Right lobe of liver (tissue), 6 donors: ENCODE data around the gene BPIFB1. TPM values are rescaled to one million over a fixed set of nuclear protein-coding genes. Genes with fewer than 3 reads are reported as not detected.

Experiments used
- ATAC-seq, 4 donors: fragments of 200-7000 bp; cut with Tn5 transposase; one replicate each; pipeline ENCODE4 v1.9.1; 2020; ENCODE audit warnings: mild to moderate bottlenecking in 4 of 4, moderate library complexity in 4 of 4
- DNase-seq, 3 donors: peaks; one replicate each; pipeline ENCODE4 v3.0.0-alpha.2; 2020
- H3K27ac ChIP-seq, 3 donors: fragments of 200-600 bp; one replicate each; pipeline ENCODE4 v1.8.0; 2022
- H3K27me3 ChIP-seq, 2 donors: fragments of 200-600 bp; one replicate each; pipeline ENCODE4 v1.8.0; 2022
- H3K36me3 ChIP-seq, 4 donors: fragments of 200-600 bp; sonication (generic) in 1 of 4; one replicate each; pipeline versions ENCODE4 v1.5.1 to v1.8.0; 2017 to 2022; ENCODE audit warnings: control low read depth in 1 of 4
- H3K4me1 ChIP-seq, 4 donors: fragments of 200-600 bp; sonication (generic) in 1 of 4; one replicate each; pipeline versions ENCODE4 v1.5.1 to v1.8.0; 2017 to 2022; ENCODE audit warnings: control low read depth in 1 of 4
- H3K4me3 ChIP-seq, 3 donors: fragments of 200-600 bp; one replicate each; pipeline ENCODE4 v1.8.0; 2022
- H3K9me3 ChIP-seq, 4 donors: fragments of 200-600 bp; sonication (generic) in 1 of 4; one replicate each; pipeline versions ENCODE4 v1.5.1 to v1.8.0; 2017 to 2022; ENCODE audit warnings: control low read depth in 1 of 4
- POLR2A ChIP-seq: fragments of 450-650 bp; IDR thresholded peaks from one replicate; pipeline ENCODE4 v1.6.1; 2017; ENCODE audit warnings: antibody characterized with exemption, mild to moderate bottlenecking
- WGBS: methylation state at CpG from one replicate; pipeline ENCODE4 v1.1.6; 2018; ENCODE audit warnings: low coverage, low lambda C conversion rate; ENCODE audit not compliant: insufficient coverage; ENCODE audit errors: missing lambda C conversion rate; 5-methylcytosine and 5-hydroxymethylcytosine counted together
- intact Hi-C, 2 donors: fragments of 100-400 bp; cut with DNase I; formaldehyde crosslinking; loops; one replicate each; pipeline versions ENCODE4 v1.11.2 to v1.14.1; 2022
- total RNA-seq, 6 experiments: library from RNA; depleted of rRNA in 2 of 6; stranded (reverse); fragments of >200 nt in 2 of 6; fragmentation: NEBNext Ultra II Directional in 3 of 6; extraction: Animal tissue kit (Norgen Biotek cat#: 25700) in 3 of 6; gene quantifications; one replicate each; pipeline versions ENCODE4 v1.1.0 to v1.2.4, GENCODE V29; 2016 to 2023
- TF ChIP-seq, protein P1 (sequence below), 4 donors: fragments of 200-600 bp in 3 of 4; fragments of 450-650 bp in 1 of 4; IDR thresholded peaks; one replicate each; pipeline versions ENCODE4 v1.5.1 to v1.8.0; 2016 to 2022; ENCODE audit warnings: antibody characterized with exemption in 4 of 4, mild to moderate bottlenecking in 2 of 4
- donor health status: DM: no; HTN: yes; CAD: no.
- donor health status: DM: no; HTN: no; CAD: no.
- donor health status: DM: no; HTN: no; CAD: no.
- donor health status: DM: no; HTN: yes; CAD: no.
- donor health status: DM: no; HTN: yes; CAD: no.

BPIFB1 gene
- total RNA-seq, 6 experiments from 2014 or later, result not detected

DNA sequence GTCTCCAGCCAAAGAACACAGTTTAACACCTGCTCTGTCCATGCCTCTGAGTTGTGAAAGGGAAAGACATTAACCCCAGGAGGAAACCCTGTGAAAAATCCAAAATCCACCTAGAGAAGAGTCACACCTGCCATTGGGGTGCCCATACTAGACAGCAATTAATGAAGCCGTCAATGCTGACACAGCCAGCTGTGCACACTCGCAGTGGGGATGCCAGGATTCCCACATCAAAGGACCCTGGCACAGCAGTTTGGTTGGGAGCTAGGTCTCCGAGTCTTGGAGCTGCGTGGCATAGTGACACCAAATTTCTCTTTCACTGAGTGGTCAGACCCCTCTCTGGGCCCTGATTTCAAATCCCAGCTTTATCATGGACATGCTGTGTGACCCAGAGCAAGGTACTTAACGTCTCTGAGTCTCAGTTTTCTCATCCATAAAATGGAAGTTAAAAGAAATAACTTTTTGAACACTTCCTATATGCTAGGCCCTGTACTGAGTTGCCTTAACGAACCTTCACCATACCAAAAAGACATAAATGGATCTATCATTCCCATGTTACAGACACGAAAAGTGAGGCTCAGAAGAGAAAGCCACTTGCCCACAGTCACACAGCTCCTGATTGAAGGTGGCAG is 30.8 kb downstream of the BPIFB1 start:
- Histone ChIP-seq H3K9me3 (no peaks in the 10 kb centered on the region), H3K36me3 (no peaks in the 10 kb centered on the region), H3K27ac (no peak overlapping the region), H3K27me3 (no peaks in the 10 kb centered on the region), H3K4me3 (no peak overlapping the region), H3K4me1 (no peaks in the 10 kb centered on the region)
- no peak for DNase-seq
- no peak for ATAC-seq
- TF ChIP-seq, protein P1, sequence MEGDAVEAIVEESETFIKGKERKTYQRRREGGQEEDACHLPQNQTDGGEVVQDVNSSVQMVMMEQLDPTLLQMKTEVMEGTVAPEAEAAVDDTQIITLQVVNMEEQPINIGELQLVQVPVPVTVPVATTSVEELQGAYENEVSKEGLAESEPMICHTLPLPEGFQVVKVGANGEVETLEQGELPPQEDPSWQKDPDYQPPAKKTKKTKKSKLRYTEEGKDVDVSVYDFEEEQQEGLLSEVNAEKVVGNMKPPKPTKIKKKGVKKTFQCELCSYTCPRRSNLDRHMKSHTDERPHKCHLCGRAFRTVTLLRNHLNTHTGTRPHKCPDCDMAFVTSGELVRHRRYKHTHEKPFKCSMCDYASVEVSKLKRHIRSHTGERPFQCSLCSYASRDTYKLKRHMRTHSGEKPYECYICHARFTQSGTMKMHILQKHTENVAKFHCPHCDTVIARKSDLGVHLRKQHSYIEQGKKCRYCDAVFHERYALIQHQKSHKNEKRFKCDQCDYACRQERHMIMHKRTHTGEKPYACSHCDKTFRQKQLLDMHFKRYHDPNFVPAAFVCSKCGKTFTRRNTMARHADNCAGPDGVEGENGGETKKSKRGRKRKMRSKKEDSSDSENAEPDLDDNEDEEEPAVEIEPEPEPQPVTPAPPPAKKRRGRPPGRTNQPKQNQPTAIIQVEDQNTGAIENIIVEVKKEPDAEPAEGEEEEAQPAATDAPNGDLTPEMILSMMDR (IDR thresholded peaks at IDR 0.05), result no peak
- TF ChIP-seq POLR2A, result no peak
- 71% methylated on average over 7 of the region's 7 CpGs for WGBS
- intact Hi-C loops, result no loop called here

DNA sequence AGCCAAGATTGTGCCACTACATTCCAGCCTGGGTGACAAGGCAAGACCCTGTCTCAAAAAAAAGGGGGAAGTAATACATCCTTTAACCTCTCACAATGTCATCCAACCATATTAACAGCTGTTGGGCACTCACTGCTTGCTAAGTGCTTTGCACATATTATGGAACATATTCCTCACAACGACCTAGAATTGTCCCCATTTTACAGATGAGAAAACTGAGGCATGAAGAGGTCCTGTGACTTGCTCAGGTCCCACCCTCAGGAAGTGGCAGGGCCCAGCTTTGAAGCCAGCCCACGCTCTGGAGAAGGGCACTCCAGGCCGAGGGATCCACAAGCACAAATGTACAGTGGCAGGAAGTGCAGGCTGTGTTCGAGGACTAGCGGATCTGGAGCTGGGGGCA is 33.3 kb downstream of the BPIFB1 start:
- H3K4me3 ChIP-seq, result no peak overlapping the region
- no peaks in the 10 kb centered on the region for H3K9me3 ChIP-seq
- ATAC-seq, result no peak
- no peak for TF ChIP-seq POLR2A
- TF ChIP-seq, protein P1 (IDR thresholded peaks at IDR 0.05), result no peak
- WGBS, result 60% methylated on average over 1 of the region's 5 CpGs
- H3K4me1 ChIP-seq, result no peaks in the 10 kb centered on the region
- no peaks in the 10 kb centered on the region for H3K36me3 ChIP-seq
- DNase-seq, result no peak
- no peak overlapping the region for H3K27ac ChIP-seq
- no peaks in the 10 kb centered on the region for H3K27me3 ChIP-seq
- intact Hi-C loops, result no loop called here

DNA sequence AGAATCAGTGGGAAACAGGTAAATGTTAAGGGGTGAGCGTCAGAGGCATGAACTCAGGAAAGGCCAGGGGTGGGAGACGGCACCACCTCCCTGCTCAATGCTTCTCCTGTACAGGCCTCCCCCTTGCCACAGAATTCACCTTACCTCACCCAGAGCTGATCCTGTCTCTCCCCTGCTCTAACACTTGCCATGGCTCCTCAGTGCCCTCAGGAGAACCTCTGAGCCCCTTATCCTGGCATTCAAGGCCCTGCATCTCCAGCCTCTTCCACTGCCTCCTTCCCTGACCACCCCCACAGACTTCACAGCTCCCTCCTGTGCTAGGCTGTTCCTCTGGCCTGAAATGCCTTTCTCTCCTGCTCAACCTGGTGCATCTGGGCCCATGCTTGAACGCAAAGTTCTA is 33.9 kb downstream of the BPIFB1 start:
- H3K36me3 ChIP-seq, result no peaks in the 10 kb centered on the region
- intact Hi-C loops, result no loop called here
- WGBS, result 45% methylated on average over 1 of the region's 3 CpGs
- H3K4me3 ChIP-seq, result no peak overlapping the region
- no peak overlapping the region for H3K27ac ChIP-seq
- DNase-seq, result no peak
- no peaks in the 10 kb centered on the region for H3K9me3 ChIP-seq
- H3K4me1 ChIP-seq, result no peaks in the 10 kb centered on the region
- TF ChIP-seq POLR2A, result no peak
- TF ChIP-seq, protein P1 (IDR thresholded peaks at IDR 0.05), result no peak
- ATAC-seq, result no peak
- H3K27me3 ChIP-seq, result no peaks in the 10 kb centered on the region

DNA sequence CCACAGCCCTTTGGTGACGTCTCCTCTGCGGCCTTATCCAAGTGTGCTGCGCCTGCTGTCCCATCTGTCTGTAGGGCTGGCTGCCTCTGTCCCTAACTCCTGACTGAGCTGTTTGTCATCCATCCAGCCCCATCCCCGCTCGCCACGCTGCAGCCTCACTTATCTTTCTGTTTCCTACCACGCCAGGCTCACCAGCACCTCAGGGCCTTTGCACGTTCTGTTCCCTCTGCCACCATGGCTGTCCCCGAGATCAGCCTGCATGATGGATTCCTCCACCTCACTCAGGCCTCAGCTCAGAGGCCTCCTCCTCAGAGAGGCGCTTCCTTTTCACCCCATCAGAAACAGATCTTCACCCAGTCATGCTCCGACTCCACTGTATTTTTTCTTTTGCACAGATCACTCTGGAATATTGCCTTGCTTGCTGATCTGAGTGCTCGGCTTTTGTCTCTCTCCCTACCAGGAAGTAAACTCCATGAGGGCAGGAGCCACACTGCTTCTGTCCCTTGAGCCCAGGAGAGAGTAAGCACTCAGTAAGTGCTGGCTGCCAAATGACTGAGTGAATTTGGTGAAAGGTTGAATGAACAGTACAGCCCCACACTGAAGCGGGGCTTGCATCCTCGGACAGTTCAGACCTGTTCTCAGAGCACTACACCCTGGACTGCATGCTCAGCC is 34.5 kb downstream of the BPIFB1 start:
- intact Hi-C loops, result no loop called here
- Histone ChIP-seq H3K27me3 (no peaks in the 10 kb centered on the region), H3K27ac (no peak overlapping the region), H3K9me3 (no peaks in the 10 kb centered on the region), H3K4me3 (no peak overlapping the region), H3K36me3 (no peaks in the 10 kb centered on the region), H3K4me1 (no peaks in the 10 kb centered on the region)
- no peak for DNase-seq
- no peak for ATAC-seq
- 93% methylated on average over 4 of the region's 14 CpGs for WGBS
- TF ChIP-seq, protein P1 (IDR thresholded peaks at IDR 0.05), result no peak
- no peak for TF ChIP-seq POLR2A
